Gastrocnemius medialis (tissue), 4 donors: Measurements from ENCODE around the gene INPP4A.

Experiments
- CTCF ChIP-seq, 5 experiments: fragments of 450-650 bp in 3 of 5; fragments of 200-600 bp in 2 of 5; sonication (generic) in 2 of 5; IDR thresholded peaks in 4 of 5; conservative IDR thresholded peaks in 1 of 5; 1 replicate in 4 of 5; 2 replicates in 1 of 5; pipeline ENCODE4 v1.5.1; 2016 to 2019; ENCODE audit warnings: antibody characterized with exemption in 5 of 5, mild to moderate bottlenecking in 3 of 5, moderate library complexity in 3 of 5
- POLR2A ChIP-seq, 2 donors: fragments of 450-650 bp; IDR thresholded peaks; one replicate each; pipeline ENCODE4 v1.6.1; 2017; ENCODE audit warnings: antibody characterized with exemption in 2 of 2, mild to moderate bottlenecking in 2 of 2, moderate library complexity in 2 of 2

GRCh38 chr2:98454073-98454472 is 9.4 kb downstream of the INPP4A start:
- no peak for TF ChIP-seq CTCF (IDR thresholded peaks at IDR 0.05 in 4 of 5, conservative IDR thresholded peaks at IDR 0.05 in 1 of 5)
- no peak for TF ChIP-seq POLR2A (IDR thresholded peaks at IDR 0.05)
